ENCODE measurements around the gene HOXA11.

Gene HOXA11

DNA sequence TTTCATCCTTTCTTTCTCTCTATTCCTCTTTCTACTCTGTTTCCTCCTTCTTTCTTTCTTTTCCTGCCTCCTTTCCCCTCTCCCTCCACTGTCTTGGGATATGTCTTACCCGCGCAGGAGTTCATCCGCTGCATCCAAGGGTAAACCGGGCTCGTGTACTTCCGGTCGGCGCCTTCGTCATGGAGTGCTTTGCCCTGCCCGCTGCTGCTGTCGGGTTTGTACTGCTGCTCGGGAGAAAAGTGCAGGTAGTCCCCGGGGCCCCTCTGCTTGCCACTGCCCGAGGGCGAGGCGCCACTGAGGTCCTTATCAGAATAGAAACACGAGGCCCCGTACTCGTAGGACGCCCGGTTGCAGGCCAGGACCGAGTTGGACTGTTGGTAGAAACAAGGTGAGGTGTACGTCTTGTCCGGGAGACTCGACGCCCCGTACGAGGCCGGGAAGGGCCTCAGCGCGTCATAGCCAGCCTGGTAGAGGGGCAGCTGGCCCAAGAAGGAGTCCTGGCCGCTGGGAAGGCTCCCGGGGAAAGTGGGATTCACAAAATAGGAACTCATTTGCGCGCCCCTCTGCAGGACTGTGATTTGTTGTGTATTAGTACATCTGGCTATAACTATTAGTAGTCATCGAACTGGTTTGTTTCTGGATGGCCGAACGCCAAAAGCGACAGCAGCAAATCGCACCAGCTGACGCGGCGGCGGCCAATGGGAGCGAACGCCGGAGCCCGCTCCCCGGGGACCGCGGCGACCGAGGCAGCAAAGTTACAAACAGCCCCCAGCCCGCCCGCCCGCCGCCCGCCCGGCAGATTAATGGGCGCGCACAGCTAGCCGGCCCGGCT lies 37.6 kb downstream of the HOXA11 start, which contains the start of gene HOXA6:
Gene HOXA6, minus strand, starts transcription at position 576 of the 832 bp plus-strand sequence. Its CDS starts 25 bp downstream, at position 551.
- DNase-seq (ENCODE audit: low read depth), result no peak

DNA sequence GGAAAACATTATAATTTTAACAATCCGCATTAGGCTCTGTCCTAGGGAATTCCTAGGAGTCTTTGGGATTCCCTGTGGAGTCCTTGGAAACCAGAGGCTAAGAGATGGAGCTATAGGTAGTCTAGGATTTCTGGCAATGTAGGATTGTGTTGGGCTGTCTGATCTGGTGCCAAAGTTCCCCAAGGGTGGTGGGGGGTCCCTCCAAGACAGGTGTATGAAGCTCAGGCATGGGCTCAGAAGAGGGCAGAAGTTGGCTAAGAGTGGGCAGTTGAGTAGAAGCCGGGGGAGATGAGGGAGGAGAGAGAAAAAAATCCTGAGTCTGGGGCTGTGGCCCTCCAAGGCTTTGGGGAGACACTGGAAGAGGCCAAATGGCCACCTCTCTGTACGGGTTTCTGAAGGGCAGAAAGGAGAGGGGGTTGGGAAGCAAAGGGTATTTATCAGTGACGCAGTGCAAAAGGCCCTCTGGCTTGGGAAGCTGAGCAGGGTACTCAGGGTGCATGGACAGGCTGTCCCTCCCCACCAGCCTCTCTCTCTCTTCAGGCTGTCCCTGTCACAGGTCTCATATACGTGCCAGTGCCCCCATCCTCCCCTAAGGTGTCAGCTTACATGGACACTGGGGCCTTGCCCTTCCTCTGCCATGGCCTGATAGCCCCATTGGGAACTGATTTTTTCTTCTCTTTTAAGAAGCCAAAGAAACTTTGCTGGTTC lies 38.4 kb downstream of the HOXA11 start:
- DNase-seq (ENCODE audit: low read depth), result no peak

DNA sequence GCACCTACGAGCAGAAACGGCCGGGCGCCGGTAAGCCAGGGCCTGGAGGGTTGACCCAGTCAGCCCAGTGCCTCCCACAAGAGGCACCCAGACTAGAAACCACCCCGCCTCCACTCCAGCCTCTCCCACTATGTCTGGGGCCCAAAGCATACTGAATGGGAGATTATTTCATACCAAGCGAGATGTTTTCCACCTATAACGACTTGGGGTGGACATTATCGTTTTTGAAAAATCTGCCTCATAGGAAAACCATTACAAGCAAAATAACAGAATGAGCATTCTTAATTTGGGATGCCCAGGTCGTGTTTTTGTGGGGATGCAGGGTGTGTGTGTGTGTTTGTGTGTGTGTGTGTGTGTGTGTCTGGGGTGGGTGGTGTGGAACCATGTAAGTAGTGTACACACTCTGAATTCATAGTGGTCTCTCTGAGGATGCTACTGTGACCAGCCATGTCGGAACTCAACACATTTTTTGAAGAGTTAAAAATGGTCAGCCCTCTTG lies 39.1 kb downstream of the HOXA11 start:
- no peak for DNase-seq (ENCODE audit: low read depth)

DNA sequence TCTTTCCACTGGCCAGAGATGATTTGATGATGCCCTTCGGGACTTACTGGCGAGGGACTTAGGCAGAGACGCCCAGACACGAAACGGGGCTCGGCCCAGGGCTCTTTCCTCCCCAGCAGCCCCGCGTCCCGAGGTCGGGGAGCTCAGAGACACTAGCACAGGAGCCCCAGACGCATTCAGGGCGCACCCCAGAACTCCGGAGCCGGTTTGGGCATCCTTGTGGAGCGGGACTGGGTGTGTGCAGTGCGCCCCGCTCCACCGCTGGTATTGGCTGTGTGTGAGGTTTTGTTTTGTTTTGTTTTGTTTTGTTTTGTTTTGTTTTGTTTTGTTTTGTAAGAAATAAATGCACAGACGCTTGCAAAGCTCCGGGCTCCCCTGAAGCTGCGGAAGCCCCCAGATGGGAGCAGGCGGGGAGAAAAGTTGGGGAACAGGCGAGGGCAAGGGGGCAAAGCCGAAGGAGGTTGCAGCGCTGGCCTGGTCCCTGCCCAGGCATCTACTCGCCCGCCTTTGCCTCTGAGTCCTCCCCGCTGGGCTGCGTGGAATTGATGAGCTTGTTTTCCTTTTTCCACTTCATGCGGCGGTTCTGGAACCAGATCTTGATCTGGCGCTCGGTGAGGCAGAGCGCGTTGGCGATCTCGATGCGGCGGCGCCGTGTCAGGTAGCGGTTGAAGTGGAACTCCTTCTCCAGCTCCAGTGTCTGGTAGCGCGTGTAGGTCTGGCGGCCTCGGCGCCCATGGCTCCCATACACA lies 39.7 kb downstream of the HOXA11 start:
- DNase-seq (ENCODE audit: low read depth), result no peak

DNA sequence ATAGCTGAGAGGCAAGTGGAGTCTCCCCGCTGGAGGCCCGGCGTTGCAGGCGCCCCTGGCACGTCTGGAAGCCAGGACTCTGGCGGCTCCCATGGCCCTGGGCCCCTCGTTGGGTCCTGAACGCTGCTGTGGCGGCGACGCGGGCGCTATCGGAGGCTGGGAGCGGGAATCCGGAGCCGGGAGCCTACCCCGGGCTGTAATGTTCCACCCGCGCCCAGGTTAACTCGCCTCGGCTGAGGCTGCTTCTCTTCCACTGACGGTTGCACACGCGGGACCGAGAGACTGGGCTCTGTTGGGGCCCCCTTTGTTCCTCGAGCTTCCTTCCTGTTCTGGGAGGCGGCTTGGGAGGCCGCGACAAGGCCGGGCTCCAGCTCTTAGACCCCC lies 40.3 kb downstream of the HOXA11 start:
- no peak for DNase-seq (ENCODE audit: low read depth)

DNA sequence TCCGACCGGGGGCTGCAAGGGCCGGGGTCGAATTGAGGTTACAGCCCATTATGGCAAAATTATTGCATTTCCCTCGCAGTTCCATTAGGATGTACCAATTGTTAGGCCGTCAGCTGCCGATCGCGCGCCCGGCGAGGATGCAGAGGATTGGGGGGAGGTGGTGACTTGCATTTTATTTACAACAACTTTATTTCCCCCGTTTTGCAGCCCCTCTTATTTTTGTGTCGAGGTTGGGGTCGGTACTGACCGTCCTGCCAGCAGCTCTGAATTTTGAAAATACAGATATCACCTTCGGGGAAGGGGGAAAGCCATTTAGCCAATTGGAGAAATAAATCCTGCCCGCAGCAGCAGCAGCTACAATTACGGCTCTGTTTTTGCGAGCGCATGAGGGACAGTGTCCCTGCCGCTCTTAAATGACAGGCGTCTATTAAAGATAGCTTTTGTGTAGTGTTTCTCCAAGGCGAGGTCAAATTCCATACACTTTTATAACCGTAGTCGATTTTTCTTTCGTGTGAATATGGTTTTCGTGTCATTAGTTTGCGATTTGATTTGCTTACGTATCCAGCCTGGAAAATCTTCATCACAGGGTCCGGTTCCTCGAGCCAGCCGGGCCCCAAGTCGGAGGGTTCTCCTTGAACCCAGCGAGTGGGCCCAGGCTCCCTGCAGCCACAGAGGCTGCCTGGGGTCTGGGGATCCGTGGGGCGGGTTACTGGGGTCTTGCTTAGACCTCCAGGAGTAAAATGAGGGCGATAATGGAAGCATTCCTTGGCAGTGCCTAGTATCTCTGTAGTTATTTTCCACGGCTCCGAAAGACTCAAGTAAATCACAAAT lies 40.9 kb downstream of the HOXA11 start:
- no peak for DNase-seq (ENCODE audit: low read depth)

DNA sequence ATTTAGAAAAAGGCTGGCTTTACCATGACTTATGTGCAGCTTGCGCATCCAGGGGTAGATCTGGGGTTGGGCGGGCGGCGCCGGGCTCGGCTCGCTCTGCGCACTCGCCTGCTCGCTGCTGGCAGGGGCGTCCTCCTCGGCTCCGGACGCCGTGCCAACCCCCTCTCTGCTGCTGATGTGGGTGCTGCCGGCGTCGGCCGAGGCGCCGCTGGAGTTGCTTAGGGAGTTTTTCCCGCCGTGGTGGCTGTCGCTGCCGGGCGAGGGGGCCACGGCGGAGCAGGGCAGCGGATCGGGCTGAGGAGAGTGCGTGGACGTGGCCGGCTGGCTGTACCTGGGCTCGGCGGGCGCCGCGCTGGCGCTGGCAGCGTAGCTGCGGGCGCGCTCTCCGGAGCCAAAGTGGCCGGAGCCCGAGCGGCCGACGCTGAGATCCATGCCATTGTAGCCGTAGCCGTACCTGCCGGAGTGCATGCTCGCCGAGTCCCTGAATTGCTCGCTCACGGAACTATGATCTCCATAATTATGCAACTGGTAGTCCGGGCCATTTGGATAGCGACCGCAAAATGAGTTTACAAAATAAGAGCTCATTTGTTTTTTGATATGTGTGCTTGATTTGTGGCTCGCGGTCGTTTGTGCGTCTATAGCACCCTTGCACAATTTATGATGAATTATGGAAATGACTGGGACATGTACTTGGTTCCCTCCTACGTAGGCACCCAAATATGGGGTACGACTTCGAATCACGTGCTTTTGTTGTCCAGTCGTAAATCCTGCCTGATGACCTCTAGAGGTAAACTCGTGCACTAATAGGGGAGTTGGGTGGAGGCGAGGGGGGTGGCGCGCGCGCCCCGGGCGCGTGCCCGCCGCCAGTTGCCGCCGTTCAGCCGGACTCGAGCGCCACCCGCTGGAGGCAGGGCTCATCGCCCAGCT lies 41.7 kb downstream of the HOXA11 start, which contains the start of gene HOXA5:
Gene HOXA5, minus strand, starts transcription at position 659 of the 927 bp plus-strand sequence. Its CDS starts 74 bp downstream, at position 585.
- peak; percentile 99 for DNase-seq (ENCODE audit: low read depth)

DNA sequence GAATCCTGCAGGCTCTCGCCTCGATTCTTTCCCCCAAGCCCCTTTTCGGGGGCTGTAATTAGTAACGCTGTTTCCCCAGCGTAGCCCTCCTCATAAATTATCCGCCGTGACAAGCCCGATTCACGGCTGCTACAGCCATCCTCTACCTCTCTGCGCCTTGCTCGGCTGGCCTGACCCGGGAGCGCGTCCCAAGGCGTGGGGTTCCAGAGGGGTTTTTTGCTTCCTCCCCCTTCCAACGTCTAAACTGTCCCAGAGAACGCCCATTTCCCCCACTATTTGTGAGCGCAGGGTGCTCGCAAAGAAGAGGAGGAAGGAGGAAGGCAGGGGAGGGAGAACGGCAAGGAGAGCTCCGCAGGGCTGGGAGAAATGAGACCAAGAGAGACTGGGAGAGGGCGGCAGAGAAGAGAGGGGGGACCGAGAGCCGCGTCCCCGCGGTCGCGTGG lies 42.4 kb downstream of the HOXA11 start:
- DNase-seq (ENCODE audit: low read depth), result no peak

DNA sequence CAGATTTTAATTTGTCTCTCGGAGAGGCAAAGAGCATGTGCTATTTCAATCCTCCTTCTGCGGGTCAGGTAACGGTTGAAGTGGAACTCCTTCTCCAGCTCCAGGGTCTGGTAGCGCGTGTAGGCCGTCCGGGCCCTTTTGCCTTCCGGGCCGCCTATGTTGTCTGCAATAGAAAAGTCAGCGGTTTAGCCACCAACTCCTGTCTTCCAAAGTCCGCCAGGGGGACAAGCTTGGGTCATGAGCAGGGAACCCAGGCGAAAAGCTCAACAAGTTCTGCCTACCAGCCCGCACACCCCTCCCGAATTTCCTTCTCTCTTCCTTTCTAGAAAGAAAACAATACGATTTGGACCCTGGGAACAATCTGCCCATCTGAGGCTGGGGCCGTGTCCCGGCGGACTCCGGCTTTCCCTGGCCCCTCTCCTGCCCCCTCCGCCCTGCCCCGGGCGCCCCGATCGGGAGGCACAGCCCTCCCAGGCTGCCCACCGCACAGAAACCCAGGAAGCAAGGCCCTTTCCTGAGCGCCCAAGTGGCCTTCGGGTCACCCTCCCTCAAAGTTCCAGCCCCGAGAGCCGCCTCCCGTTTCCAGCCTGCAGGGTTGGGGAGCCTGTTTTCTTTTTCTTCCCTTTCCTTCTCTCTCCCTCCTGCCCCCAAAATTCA lies 43.0 kb downstream of the HOXA11 start:
- no peak for DNase-seq (ENCODE audit: low read depth)

DNA sequence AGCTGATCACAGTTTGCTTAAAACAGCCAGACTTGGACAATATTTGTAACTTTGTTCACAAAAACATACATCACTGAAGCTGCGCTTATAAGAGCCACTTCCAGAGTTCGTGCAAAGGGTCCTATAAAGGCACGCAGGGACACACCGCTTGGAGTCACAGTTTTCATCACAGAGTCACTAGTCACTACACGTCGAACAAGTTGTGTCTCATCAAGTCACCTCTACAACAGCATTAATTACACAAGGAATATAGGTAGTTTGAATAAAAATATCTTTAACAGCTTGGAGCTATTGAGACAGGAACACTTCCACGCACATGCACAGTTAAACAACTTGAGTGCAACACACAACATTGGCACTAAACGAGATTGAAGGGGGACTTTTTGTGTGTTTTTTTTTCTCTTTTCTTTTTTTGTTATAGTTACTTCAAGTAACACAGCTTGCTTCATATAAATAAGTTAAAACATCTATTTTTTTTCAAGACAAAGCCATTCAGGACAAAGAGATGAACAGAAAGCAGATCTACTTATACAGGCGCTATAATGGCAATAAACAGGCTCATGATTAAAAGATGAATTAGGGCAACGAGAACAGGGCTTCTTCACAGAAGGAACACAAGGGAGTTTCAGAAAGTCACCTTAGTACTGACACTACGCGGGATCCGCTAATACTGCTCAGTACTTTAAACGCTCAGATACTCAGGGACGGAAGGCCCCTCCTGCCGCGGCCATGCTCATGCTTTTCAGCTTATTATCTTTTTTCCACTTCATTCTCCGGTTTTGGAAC lies 43.7 kb downstream of the HOXA11 start:
- no peak for DNase-seq (ENCODE audit: low read depth)

DNA sequence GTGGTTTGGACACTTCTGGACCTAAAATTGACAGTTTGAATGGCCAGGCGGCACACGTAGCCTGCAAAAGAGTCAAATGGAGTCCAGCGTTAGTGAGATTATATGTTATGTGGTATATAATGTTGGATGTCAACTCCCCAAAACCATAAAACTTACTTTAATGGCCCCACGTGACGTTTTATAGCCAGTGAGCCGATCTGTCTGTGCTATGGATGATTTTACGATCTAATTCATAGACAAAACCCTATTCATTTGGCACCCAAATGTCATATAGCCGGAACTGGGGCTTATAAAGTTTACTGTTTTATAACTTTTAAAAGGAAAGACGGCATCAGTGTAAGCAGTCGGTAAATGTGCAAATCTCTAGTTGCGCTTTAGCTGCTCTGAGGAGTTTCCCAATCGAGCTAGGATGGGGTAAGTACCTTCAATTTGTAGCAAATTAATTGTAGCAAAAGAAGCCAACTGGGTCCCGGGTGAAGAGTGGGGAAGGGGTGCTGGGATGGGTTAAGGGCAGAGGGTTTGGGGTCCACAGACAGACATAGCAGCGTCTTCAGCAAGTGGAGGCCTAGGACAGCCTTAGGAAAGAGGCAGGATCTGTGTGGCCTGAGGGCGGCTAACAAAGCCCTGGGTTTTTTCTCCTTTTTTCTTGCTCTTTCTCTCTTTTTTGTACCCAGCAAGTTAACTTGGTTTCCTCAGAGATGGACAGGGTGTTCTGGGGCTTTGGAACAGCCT lies 44.7 kb downstream of the HOXA11 start:
- DNase-seq (ENCODE audit: low read depth), result no peak

DNA sequence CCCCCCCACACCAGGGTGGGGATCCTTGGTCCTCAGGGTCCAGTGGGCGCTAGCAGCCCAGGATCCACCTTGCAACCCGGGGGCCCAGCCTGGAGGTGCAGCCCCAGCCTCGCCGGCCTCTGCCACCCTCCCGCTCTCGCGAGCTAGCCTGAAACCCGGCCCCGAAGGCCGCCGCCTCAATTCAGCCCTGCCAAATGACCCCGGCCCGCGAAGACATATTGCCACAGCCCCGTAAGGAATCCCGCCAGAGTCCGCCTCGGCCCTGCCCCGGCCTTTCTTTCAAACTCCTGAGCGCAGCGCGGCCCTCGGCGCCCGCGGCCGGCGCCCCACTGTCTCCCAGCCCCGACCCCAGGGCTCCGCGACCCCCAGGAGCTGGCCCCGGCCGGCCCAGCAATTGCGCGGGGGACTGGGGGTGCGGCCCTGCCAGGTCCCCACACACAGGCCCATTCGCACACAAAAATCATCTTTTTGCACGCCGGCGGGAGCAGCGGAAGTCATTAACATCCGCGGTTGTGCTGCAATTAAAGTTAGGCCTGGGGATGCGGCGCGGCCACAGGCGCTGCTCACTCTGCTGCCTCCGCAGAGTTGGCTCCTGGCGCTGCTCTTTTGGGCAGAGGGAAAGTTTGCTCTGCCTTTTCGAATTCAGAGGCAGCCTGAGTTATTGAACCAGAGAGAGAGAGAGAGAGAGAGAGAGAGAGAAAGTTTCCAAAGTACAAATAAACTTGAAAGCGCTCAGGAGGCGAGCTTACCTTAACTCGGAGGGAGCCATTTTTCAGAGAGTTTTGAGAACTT lies 45.5 kb downstream of the HOXA11 start:
- DNase-seq (ENCODE audit: low read depth), result no peak

DNA sequence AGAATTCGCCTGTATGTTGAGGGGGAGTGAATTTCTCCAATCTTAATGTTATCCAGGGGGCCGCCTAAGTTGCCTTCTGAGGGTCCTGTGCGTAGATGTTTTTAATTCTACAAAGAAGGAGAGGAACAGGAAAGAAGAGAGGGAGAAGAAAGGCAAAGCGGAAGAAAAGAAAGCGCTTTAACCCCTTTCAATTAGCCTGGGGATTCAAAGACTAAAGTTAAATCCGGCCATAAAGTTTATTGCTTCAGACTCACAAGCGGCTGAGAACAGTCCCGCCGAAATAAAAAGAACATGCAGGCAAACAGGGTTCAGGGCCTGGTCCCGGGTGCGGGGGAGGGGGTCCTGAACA lies 46.1 kb downstream of the HOXA11 start:
- no peak for DNase-seq (ENCODE audit: low read depth)

DNA sequence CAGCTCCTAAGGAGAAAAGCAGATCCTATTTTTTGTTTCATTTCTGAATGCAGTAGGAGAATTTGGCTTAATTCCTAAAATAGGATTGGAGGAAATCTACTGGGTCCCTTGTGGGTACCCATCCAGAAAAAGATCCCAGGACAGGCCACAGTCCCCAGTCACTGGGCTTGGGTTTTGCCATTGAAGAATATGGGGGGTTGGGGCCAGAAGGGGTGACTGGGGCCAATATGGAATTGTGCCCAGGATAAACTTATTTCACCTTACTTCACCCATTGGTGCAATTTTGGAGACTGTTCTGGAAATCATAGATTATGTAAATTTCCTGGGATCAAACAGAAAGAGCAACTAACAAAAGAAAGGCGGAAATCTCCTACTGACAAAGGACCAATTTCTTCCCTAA lies 46.6 kb downstream of the HOXA11 start:
- no peak for DNase-seq (ENCODE audit: low read depth)

DNA sequence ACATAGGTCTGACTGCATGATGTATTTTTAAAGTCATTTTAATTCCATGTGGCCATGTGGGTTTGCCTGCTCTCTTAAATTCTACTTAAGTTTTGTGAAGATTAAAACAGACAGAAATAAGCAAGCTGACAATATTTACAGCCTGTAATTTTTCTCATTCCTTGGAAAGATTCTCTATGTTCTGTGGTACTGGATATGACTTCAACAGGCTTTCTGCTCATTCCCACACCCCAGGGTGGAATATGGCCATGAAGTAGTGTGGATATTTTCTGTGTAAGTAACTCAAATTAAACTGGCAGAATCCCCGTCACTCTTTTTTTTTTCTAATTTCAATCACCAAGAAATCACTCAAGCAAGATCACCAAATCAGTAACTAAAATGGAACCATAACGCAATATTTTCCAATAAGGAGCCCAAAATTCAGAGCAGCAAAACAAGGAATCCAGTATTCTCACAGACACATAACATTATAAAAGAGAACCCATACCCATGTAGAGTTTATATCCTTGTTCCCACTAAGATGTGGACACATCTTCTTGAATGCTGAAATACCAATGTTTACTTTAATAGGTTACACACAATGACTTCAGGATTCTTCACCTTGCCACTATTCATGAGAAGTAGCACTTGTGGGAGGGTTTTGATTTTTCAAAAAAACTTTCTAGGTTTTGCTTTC lies 47.3 kb downstream of the HOXA11 start:
- no peak for DNase-seq (ENCODE audit: low read depth)

DNA sequence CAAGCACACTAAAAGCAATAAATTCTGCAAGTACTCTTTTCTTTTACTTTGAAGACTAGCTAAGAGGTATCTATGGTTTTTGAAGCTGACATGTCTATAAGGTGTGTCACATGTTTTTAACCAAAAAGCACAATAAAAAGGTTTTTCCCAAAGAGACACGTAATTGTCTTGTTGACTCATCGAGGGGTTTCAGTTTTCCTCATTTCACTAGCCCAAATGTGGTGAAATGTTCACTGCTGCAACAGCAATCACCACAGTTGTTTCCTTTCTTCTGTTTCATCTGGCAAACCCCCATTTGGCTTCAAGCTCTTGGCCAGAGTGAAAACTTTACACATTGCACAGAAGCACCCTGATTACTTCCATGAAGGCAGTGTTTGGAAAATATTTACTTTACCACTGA lies 50.6 kb downstream of the HOXA11 start:
- peak; percentile 92 for DNase-seq (ENCODE audit: low read depth)

Measured in amniotic epithelial cell (primary cell).